Bone marrow (tissue), 2 donors: Measurements from ENCODE around the gene MZB1.
"Not testable (repeated sequence)": the region's sequence is repeated elsewhere in the genome, so short reads cannot be mapped to it uniquely, and the experiment has no call there.

Experiments
- DNase-seq, 2 donors: peaks; one replicate each; lab custom pipeline; 2025; lab: John Stamatoyannopoulos, UW

The MZB1 gene

GRCh38 chr5:139378101-139378825 lies 11.4 kb downstream of the MZB1 start:
- DNase-seq = no peak

GRCh38 chr5:139377226-139377625 lies 12.5 kb downstream of the MZB1 start:
- DNase-seq = no peak

DNA sequence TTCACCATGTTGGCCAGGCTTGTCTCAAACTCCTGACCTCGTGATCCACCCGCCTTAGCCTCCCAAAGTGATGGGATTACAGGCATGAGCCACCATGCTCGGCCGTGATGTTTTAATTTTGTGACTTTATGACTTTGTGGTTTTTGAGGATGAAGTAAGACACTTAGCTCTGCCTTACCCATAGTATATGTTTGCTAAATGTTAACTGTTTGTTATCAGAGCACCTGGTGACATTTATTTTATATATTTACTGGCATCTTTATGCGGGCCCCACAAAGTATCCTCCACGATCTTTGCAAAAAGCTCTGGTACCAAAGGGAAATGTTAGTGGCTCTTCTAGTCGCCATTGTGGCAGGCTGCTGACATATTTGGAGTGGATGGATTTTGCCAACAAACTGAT lies 13.3 kb downstream of the MZB1 start:
- DNase-seq = no peak

DNA sequence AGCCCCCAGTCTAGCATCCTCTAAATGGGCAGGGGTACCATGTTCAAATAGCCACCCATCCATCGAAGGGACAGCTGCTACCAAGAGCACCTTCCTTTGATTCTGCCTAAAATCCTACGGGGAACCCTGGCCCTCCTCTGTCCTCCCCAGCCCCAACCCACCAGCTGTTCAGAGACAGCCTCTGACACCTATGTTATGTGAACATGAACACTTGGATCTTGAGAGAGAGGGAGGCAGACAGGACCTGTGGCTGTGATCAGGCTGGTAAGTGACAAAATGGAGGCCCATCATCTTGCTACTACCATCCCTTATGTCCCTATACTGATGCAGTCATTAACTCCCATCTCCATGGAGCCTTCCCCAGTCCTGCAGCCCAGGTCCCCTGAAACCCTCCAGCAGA lies 14.8 kb downstream of the MZB1 start:
- DNase-seq = no peak

DNA sequence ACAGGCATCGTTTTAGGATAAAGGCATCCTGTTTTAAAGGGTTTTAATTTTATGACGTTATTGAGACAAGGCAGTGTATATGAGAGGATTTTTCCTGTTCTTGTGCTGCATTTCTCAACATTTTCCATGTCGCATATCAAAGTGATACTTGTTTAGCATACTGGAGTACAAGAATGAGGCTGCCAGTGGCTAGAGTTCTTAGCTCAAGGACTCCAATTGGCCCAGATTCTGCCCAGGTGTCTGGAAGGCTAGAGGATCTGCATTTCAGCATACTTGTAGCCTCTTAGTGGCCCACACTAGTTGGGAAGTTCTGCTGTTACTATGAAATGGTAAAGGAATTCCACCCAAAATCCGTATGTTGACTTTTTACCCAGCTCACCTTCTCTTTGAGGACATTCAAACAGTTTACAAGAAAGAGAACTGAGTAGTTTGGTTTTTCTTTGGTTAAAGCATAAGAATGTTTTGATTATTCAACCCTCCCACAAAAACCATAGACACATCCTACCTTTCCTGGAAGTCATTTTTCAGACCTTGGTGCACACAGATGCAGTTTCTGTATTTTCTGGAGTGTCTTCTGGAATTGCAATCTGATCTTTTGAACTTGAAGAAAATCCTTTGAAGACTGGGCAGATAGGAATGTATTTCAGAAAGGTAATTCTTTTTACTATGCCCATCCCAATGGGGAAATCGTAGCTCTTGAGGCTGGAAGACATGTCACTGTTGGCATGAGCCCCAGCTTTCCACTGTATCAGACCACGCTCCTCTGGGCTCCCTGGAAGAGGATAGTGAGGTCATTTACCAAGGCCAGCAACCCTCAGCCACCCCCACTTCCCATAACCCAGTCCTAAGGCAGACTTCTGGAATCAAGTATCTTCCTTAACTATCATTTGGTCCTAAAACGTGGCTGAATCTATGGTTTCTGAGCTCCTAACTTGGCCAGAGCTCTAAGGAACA lies 18.0 kb downstream of the MZB1 start:
- no peak for DNase-seq

- DNase-seq = no peak
These were observed 20.5 kb downstream of the MZB1 start for GRCh38 chr5:139369181-139369580.

- peak in 1 of 2 donors; percentile 14 for DNase-seq
These were observed 21.1 kb downstream of the MZB1 start for GRCh38 chr5:139368613-139369012.

- DNase-seq = no peak
These were observed 25.2 kb downstream of the MZB1 start for GRCh38 chr5:139364466-139364865.

GRCh38 chr5:139363937-139364336 lies 25.8 kb downstream of the MZB1 start:
- no peak for DNase-seq

- no peak for DNase-seq
These were observed 27.8 kb downstream of the MZB1 start for GRCh38 chr5:139361835-139362429.

- no peak for DNase-seq
These were observed 29.3 kb downstream of the MZB1 start for GRCh38 chr5:139360384-139360783.

- no peak for DNase-seq
These were observed 31.6 kb downstream of the MZB1 start for GRCh38 chr5:139358064-139358463.

GRCh38 chr5:139355900-139356299 lies 33.8 kb downstream of the MZB1 start:
- DNase-seq = not testable (repeated sequence)

- DNase-seq = no peak
These were observed 35.5 kb downstream of the MZB1 start for GRCh38 chr5:139354186-139354585.

- not testable (repeated sequence) for DNase-seq
These were observed 41.9 kb downstream of the MZB1 start for GRCh38 chr5:139347863-139348262.

GRCh38 chr5:139345442-139345841 lies 44.3 kb downstream of the MZB1 start:
- not testable (repeated sequence) for DNase-seq

DNA sequence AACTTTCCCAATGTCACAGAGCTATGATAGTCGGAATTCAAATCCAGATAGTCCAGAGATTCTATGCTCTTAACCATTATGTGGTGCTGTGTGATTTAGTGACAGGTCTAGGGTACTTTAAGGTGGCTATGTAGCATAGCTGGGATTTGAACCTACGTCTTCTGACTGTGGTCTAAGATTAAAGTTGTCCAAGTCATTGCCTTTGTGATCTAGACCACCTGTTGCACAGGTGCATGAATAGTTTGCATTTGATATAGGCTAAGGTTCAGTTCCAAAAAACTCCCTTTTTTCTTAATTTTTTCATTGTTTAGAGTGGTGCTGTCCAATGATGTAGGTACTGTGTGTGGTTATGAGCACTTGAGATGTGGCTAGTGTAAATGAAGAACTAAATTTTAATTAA lies 45.5 kb downstream of the MZB1 start:
- no peak for DNase-seq

- DNase-seq = no peak
These were observed 46.2 kb downstream of the MZB1 start for GRCh38 chr5:139343476-139343875.

DNA sequence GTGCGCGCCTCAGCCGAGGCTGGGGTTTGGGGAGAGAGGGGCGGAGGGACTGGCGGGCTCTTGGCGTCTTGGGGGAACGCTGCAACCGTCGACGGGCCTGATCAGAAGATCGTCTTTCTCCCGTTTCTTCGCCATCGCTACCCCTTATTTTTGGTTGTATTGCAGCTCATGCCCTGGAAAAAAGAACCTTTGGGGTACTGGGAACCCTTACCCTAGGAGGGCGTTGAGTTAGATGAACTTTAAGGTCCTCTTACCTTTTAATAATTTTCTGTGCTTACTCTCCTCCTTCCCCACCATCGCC lies 47.3 kb downstream of the MZB1 start:
- no peak for DNase-seq

DNA sequence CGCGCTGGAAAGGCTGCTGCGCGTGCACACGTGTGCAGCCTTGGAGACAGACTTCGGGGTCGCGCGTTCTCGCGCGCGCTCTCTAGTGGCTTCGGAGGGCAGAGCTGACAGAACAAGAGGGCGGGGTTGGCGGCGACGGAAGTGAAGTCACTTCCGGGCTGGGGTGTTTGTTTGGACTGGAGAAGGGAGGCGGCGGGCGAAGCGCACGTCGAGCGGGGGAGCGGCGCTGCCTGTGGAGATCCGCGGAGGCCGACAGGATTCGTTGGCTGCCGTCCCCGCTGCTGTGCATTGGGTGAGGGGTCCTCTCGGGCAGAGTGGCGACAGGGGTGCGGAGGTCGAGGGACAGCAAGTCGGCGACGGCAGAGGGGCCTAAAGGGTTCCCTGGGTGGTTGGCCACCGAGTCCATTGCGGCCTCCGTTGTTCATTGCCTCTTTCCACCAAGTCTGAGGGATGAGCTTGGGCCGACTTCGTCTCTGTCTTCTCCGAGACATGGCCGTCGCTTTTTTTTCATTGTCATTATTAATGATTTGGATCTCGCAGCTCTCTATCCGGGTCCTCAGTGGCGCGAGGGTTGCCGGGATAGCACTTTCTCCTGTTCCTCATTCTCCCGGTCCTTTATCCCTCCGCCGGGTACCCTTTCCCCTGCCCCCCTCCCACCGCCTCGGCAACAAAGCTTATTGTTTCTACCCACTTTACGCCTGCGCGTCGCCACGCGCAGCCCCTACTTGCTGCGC lies 47.9 kb downstream of the MZB1 start, which contains the start of gene PAIP2:
PAIP2 (plus strand) TSS at position 166 of the 734 bp plus-strand sequence. CDS start 21,931 bp downstream, outside the sequence.
- peak; percentile 85 to 98 for DNase-seq

DNA sequence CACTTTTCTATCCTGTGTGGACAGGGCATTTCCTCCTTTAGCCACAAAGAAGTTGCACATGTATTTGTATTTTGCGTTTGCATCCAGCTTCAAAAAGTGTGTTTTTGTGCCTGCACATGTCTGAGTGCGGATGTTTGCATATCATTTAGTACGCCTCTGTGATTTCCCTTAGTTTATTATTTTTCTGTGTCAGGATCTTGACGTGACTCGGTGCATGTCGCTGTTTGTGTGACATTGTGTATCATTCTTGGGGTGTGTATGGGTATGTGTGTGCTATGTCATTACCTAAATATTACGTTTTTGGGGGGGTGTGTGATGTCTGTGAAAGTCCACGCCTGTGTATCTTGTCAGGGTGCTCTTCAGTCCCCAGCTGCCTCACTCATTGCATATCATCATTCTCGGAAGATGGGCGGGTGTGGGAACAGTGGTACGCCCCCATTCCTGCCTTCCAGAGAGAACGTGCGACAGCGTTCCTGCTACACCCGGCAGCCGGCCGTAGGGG lies 48.5 kb downstream of the MZB1 start:
- no peak for DNase-seq

DNA sequence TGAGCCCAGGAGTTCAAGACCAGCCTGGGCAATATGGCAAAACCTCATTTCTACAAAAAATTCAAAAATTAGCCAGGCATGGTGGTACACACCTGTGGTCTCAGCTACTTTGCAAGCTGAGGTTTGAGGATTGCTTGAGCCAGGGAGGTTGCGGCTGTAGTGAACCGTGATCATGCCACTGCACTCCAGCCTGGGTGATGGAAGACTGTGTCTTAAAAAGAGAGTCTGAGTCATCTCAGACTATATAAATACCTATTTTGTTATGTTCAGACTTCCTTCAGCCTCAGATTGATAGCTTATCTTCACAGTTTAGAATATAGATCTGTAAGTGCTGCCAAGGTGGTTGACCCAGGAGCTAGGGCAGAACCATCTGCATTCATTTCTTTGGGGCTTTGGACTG lies 49.7 kb downstream of the MZB1 start:
- no peak for DNase-seq
